Measurements from ENCODE around the gene DCDC1. TPM values are rescaled to one million over a fixed set of nuclear protein-coding genes. Genes with fewer than 3 reads are reported as not detected.

Gene DCDC1
- total RNA-seq, 1 experiment from 2014 or later = 0.58 TPM

GRCh38 chr11:31117038-31117437 lies 252.5 kb downstream of the DCDC1 start:
- intact Hi-C loops (cut with micrococcal nuclease; ENCODE audit: unreplicated experiment) = no loop called here
- POLR2A ChIA-PET (ENCODE audit: low non-redundant PET) = no interaction called here
- no TSS peak for BruUV-seq (replicated peaks)

DNA sequence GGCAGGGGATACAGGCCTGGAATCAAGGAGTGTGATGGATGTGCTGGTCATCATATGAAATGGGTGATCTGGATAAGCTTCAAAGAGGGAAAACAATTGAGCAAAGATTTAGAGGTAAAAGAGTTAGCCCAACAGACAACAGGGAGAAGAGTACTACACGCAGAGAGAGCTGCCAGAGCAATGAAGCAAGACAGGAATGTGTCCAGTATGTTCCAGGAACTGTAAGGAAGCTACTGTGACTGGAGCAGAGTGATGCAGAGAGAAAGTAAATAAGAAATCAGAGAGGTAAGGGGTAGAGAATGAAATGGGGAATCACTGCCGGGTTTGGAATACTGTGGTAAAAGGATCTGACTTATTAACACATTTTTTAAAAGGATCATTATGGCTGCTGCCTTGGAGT lies 255.1 kb downstream of the DCDC1 start:
- no peaks in the 10 kb centered on the region for H3K27me3 ChIP-seq (replicated peaks; ENCODE audit: insufficient read depth, low read depth, low read length, poor library complexity)
- TF ChIP-seq CTCF (conservative IDR thresholded peaks at IDR 0.05; ENCODE audit: low read depth, low read length) (no peak), EZH2 (IDR thresholded peaks at IDR 0.05; ENCODE audit: borderline replicate concordance, low read depth, low read length, poor library complexity, severe bottlenecking) (no peak)
- intact Hi-C loops (cut with micrococcal nuclease; ENCODE audit: unreplicated experiment) = no loop called here
- H3K27ac ChIP-seq (ENCODE audit: low read depth, low read length, poor library complexity, severe bottlenecking) = no peak overlapping the region
- no peaks in the 10 kb centered on the region for H3K9me3 ChIP-seq (ENCODE audit: low read depth, low read length, poor library complexity, severe bottlenecking)
- no TSS peak for BruUV-seq (replicated peaks)
- POLR2A ChIA-PET (ENCODE audit: low non-redundant PET) = no interaction called here
- CTCF ChIA-PET = no interaction called here
- H3K4me3 ChIP-seq (ENCODE audit: low read depth, low read length, poor library complexity, severe bottlenecking) = no peak overlapping the region
- no peak for DNase-seq (ENCODE audit: low spot score)
- H3K36me3 ChIP-seq (ENCODE audit: insufficient read depth, low read length, poor library complexity, severe bottlenecking) = no peaks in the 10 kb centered on the region
- peaks cover 21% of the 10 kb centered on the region for H3K4me1 ChIP-seq (ENCODE audit: insufficient read depth, low read length, poor library complexity, severe bottlenecking)

More at GRCh38 chr11:31117038-31117437, 252.5 kb downstream of the DCDC1 start:
- Histone ChIP-seq H3K4me3 (ENCODE audit: low read depth, low read length, poor library complexity, severe bottlenecking) (no peak overlapping the region), H3K36me3 (ENCODE audit: insufficient read depth, low read length, poor library complexity, severe bottlenecking) (no peaks in the 10 kb centered on the region), H3K27me3 (replicated peaks; ENCODE audit: insufficient read depth, low read depth, low read length, poor library complexity) (no peaks in the 10 kb centered on the region), H3K9me3 (ENCODE audit: low read depth, low read length, poor library complexity, severe bottlenecking) (no peaks in the 10 kb centered on the region), H3K4me1 (ENCODE audit: insufficient read depth, low read length, poor library complexity, severe bottlenecking) (no peaks in the 10 kb centered on the region), H3K27ac (ENCODE audit: low read depth, low read length, poor library complexity, severe bottlenecking) (no peak overlapping the region)
- no peak for TF ChIP-seq CTCF (conservative IDR thresholded peaks at IDR 0.05; ENCODE audit: low read depth, low read length)
- no peak for TF ChIP-seq EZH2 (IDR thresholded peaks at IDR 0.05; ENCODE audit: borderline replicate concordance, low read depth, low read length, poor library complexity, severe bottlenecking)
- DNase-seq (ENCODE audit: low spot score) = no peak
- CTCF ChIA-PET = no interaction called here

DNA sequence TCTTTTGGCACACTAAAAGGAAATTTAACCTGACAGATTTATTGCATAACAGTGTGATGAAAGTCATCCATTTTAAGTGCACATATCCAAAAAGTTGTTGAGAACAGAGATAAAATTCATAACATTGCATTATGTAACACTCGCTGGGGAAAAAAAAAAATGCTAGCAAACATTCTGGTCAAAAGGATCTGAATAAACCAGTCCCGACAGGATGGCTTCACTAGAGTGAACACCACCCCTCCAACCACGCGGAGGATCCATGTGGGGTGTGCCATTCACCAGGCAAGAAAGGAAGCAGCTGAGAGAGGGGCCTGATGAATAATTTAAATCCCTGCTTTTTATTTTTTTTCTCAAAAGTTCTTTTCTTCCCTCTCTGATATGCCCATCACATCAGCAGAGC lies 258.7 kb downstream of the DCDC1 start:
- Histone ChIP-seq H3K27ac (ENCODE audit: low read depth, low read length, poor library complexity, severe bottlenecking) (no peak overlapping the region), H3K4me1 (ENCODE audit: insufficient read depth, low read length, poor library complexity, severe bottlenecking) (peaks cover 29% of the 10 kb centered on the region), H3K9me3 (ENCODE audit: low read depth, low read length, poor library complexity, severe bottlenecking) (no peaks in the 10 kb centered on the region), H3K36me3 (ENCODE audit: insufficient read depth, low read length, poor library complexity, severe bottlenecking) (no peaks in the 10 kb centered on the region), H3K4me3 (ENCODE audit: low read depth, low read length, poor library complexity, severe bottlenecking) (no peak overlapping the region), H3K27me3 (replicated peaks; ENCODE audit: insufficient read depth, low read depth, low read length, poor library complexity) (no peaks in the 10 kb centered on the region)
- no TSS peak for BruUV-seq (replicated peaks)
- TF ChIP-seq CTCF (conservative IDR thresholded peaks at IDR 0.05; ENCODE audit: low read depth, low read length) (no peak), EZH2 (IDR thresholded peaks at IDR 0.05; ENCODE audit: borderline replicate concordance, low read depth, low read length, poor library complexity, severe bottlenecking) (no peak)
- ChIA-PET POLR2A (ENCODE audit: low non-redundant PET) (interaction anchor here (0.7 kb wide), 1 partner anchor 351 kb away, joined by 6 read pairs; no protein-coding TSS in a partner anchor), CTCF (interaction anchor here (0.7 to 1.0 kb wide), 2 partner anchors 51 to 847 kb away, joined by 3 read pairs; no protein-coding TSS in a partner anchor)
- peak; percentile 92 for DNase-seq (ENCODE audit: low spot score)
- intact Hi-C loops (cut with micrococcal nuclease; ENCODE audit: unreplicated experiment) = no loop called here

Data from A673 (cell line).